Activated T-cell treated with anti-CD3 and anti-CD28 coated beads, Interleukin-2, amount 50 U/mL, for 4 hours (primary cell): ENCODE data around the gene STOM. TPM values are rescaled to one million over a fixed set of nuclear protein-coding genes. Genes with fewer than 3 reads are reported as not detected.

Source experiments
- ATAC-seq, 2 donors: fragments of 200-7000 bp; cut with Tn5 transposase; one replicate each; pipeline ENCODE4 v1.10.0; 2021
- DNase-seq: peaks from one replicate; pipeline ENCODE4 v3.0.0-alpha.2; 2020
- H3K27me3 Mint-ChIP-seq: one replicate; pipeline ENCODE4 v1.8.0; 2021; ENCODE audit warnings: low read depth, mixed read lengths
- H3K36me3 Mint-ChIP-seq: one replicate; pipeline ENCODE4 v1.8.0; 2022; ENCODE audit warnings: mixed read lengths; ENCODE audit not compliant: insufficient read depth
- H3K4me1 Mint-ChIP-seq: one replicate; pipeline ENCODE4 v1.8.0; 2021; ENCODE audit warnings: low read depth, mixed read lengths
- H3K4me3 Mint-ChIP-seq: one replicate; pipeline ENCODE4 v1.8.0; 2021; ENCODE audit warnings: mild to moderate bottlenecking, moderate library complexity, mixed read lengths
- H3K9me3 Mint-ChIP-seq: one replicate; pipeline ENCODE4 v1.8.0; 2021; ENCODE audit warnings: mixed read lengths
- total RNA-seq, 3 donors: library from RNA; stranded (reverse); gene quantifications; one replicate each; pipeline ENCODE4 v1.2.1, GENCODE V29; 2021

Gene STOM
- total RNA-seq, 3 donors from 2014 or later: 41.9 to 46.8 (median 46.7) TPM

DNA sequence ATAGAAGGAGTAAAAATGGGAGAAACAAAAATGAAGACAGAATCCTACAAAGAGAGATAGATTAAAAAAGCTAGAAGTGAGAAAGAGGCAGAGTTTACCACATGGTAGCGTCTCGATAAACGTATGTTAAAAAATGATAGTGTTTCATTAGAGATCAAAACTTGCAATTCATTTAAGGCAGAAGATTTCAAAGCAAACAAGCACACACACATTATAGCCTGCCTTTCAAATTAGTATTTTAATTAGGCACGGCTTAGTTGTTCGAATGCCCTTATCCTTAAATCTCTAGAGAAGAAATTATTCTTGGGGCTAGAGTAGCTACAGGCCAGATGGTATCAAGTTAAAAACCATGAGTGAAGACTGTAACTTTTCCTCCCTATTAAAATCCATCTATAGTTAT, 6.0 kb downstream of the STOM start:
- peaks cover 61% of the 10 kb centered on the region for H3K4me1 Mint-ChIP-seq
- H3K9me3 Mint-ChIP-seq: no peaks in the 10 kb centered on the region
- H3K4me3 Mint-ChIP-seq: no peak overlapping the region
- no peaks in the 10 kb centered on the region for H3K27me3 Mint-ChIP-seq
- no peaks in the 10 kb centered on the region for H3K36me3 Mint-ChIP-seq
- ATAC-seq: no peak
- DNase-seq: no peak

DNA sequence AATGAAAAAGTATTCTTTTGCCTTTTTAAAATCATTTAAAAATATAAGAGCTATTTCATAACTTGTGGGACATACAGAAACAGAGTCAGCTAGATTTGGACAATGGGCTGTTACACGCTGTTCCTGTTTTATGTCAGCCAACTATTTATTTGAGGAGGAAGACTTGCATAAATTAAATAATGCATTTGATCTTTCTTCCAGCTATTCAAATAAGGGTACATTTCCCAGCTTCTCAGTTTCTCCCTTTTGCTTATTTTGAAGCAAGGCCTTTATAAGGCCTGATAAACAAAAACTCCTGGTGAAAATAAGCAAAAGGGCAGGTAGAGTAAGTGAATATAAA, 6.5 kb downstream of the STOM start:
- Mint-ChIP-seq H3K36me3 (no peaks in the 10 kb centered on the region), H3K9me3 (no peaks in the 10 kb centered on the region), H3K27me3 (no peaks in the 10 kb centered on the region), H3K4me3 (no peak overlapping the region), H3K4me1 (peaks cover 63% of the 10 kb centered on the region)
- DNase-seq: no peak
- no peak for ATAC-seq

DNA sequence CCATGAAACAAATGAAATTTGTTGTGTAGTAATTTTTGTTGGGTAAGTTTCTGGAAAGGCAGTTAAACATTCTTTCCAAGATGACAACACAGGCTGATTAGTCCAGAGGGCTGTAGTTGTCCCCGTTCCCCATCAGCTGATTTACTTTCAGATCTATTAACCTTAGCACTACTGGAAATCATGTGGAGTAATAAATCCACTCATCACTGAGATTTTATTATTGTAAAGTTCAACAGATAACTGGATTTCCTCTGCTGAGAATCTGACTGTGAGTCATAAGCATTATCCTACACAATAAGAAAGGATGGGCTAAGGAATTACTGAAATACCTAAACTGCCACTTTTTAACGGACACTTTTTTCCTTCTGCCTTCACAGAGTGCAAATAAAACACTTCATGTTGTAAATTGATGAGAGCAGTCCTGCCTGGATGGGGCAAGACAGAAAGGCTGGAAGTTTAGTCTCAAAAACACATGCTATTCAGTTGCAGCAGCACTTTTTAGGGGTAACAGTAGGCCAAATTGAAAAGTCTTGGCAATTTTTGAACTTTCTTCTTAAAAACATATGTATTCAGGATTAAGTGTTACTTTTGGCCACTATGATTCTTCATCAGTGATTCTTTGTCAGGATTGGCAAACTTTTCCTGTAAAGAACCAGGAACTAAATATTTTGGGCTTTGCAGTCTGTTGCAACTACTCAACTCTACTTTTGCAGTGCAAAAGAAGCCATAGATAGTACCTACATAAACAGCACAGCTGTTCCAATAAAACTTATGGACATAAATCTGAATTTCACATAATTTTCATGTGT, 7.0 kb downstream of the STOM start:
- no peaks in the 10 kb centered on the region for H3K27me3 Mint-ChIP-seq
- no peak overlapping the region for H3K4me3 Mint-ChIP-seq
- peaks cover 64% of the 10 kb centered on the region for H3K4me1 Mint-ChIP-seq
- no peaks in the 10 kb centered on the region for H3K9me3 Mint-ChIP-seq
- H3K36me3 Mint-ChIP-seq: no peaks in the 10 kb centered on the region
- DNase-seq (no peak), ATAC-seq (no peak)

DNA sequence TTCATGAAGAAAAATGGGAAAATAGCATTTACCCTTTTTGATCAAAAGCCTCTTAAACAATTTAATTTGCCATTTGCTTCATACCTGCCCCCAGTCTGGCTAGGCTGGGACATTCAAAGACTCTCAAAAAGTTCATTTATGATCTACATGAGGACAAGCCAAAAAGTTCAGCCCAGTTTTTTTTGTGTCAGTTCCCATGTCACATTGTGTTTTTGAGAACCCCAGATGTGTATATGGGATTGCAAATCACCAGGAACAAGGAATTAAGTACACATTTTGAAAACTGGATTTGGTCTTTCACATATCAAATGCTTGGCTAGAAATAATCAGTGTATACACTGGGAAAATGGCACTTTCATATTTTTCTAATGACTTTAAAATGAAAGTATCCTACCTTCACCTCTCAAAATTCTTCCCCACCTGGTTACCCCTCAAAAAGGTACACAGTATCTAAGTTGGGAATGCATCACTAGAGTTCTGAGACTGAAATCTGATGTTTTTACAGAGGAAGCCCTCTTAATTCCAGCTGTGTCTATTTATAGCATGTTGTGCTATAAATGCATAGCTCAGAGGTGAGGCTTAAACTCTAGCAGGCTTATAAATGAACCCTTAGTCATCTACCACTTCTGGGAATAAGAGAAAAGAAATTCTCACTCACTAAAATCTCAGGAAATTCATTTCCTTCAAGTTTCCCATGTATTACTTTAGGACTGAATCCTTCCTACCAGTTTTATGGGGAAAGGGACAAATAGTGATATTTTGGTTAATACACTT, 9.3 kb downstream of the STOM start:
- ATAC-seq: no peak
- H3K9me3 Mint-ChIP-seq: no peaks in the 10 kb centered on the region
- peaks cover 65% of the 10 kb centered on the region for H3K4me1 Mint-ChIP-seq
- no peaks in the 10 kb centered on the region for H3K27me3 Mint-ChIP-seq
- no peak overlapping the region for H3K4me3 Mint-ChIP-seq
- H3K36me3 Mint-ChIP-seq: no peaks in the 10 kb centered on the region
- no peak for DNase-seq

GRCh38 chr9:121359351-121360294, 10.4 kb downstream of the STOM start:
- Mint-ChIP-seq H3K27me3 (no peaks in the 10 kb centered on the region), H3K36me3 (peaks cover 5% of the 10 kb centered on the region), H3K4me1 (peaks cover 61% of the 10 kb centered on the region), H3K4me3 (peak overlapping the region; percentile 54), H3K9me3 (no peaks in the 10 kb centered on the region)
- no peak for DNase-seq
- ATAC-seq: no peak

GRCh38 chr9:121358751-121359150, 11.3 kb downstream of the STOM start:
- Mint-ChIP-seq H3K9me3 (no peaks in the 10 kb centered on the region), H3K27me3 (no peaks in the 10 kb centered on the region), H3K4me1 (peaks cover 61% of the 10 kb centered on the region), H3K36me3 (peaks cover 9% of the 10 kb centered on the region), H3K4me3 (peak overlapping the region; percentile 54)
- ATAC-seq (no peak), DNase-seq (no peak)

DNA sequence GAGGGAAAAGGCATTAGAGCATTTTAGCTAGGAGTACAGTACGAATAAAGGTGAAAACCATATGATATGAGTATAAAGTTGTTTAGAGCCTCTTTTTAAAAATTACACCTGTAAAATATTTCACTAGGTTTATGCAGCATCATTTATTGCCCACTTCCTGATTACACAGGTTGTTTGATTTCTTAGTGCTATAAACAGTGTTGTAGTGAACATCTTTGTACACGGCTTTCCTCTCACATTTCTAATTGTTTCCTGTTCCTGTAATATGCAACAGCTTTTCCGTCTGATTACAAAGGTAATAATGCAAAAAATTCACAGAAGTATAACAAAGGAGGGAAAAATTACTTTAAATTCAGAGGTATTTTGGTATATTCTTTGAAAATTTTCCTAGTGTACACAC, 13.0 kb downstream of the STOM start:
- H3K36me3 Mint-ChIP-seq: peaks cover 19% of the 10 kb centered on the region
- no peak for ATAC-seq
- H3K4me1 Mint-ChIP-seq: peaks cover 62% of the 10 kb centered on the region
- peak overlapping the region; percentile 54 for H3K4me3 Mint-ChIP-seq
- H3K9me3 Mint-ChIP-seq: no peaks in the 10 kb centered on the region
- no peak for DNase-seq
- H3K27me3 Mint-ChIP-seq: no peaks in the 10 kb centered on the region

- DNase-seq (no peak), ATAC-seq (no peak)
- Mint-ChIP-seq H3K36me3 (peaks cover 29% of the 10 kb centered on the region), H3K9me3 (no peaks in the 10 kb centered on the region), H3K27me3 (no peaks in the 10 kb centered on the region), H3K4me3 (no peak overlapping the region), H3K4me1 (peaks cover 69% of the 10 kb centered on the region)
Observed at GRCh38 chr9:121354762-121355161, 15.3 kb downstream of the STOM start.

- H3K27me3 Mint-ChIP-seq: no peaks in the 10 kb centered on the region
- no peak for DNase-seq
- peak in 1 of 2 donors; percentile 10 for ATAC-seq
- peaks cover 64% of the 10 kb centered on the region for H3K4me1 Mint-ChIP-seq
- H3K9me3 Mint-ChIP-seq: no peaks in the 10 kb centered on the region
- peaks cover 33% of the 10 kb centered on the region for H3K36me3 Mint-ChIP-seq
- peak overlapping the region; percentile 1 for H3K4me3 Mint-ChIP-seq
Observed at GRCh38 chr9:121354141-121354540, 15.9 kb downstream of the STOM start.

DNA sequence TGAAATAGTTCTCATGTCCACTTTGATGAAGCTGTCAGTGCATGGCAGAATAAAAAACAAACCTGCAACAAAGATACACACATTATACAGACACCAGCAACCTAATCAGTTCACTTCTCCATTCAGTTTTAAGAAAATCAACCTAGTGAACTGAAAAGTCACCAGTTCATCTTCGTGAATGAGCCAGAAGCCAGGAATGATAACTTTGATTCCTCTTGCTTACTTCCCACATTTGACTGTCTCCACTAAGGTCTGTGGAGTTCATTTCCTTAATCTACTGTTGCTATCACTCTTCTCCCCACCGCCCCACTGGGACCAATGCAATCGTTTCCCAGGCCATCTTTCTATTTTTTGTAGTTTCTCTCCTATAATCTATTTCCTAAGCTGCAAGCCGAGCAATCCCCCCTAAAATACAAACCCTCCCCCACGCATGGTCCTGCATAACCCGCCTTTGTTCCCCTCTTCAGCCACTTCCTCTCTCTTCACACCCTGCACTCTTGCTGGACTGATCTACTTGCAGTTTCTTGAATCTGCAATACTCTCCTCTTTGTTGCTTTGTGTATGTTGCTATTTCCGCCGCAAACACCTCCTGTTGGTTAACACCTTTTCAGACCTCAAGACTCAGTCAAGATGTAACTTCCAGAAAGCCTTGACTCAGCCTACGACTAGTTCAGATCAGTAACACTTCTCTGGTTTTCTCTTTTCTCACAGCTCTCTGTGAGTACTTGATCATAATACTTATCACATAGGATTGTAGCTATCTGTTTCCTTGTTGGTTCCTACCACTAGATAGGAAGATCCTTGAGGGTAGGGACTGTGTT, 16.6 kb downstream of the STOM start:
- Mint-ChIP-seq H3K36me3 (peaks cover 40% of the 10 kb centered on the region), H3K9me3 (no peaks in the 10 kb centered on the region), H3K4me1 (peaks cover 57% of the 10 kb centered on the region), H3K27me3 (no peaks in the 10 kb centered on the region), H3K4me3 (peak overlapping the region; percentile 16)
- ATAC-seq (peak; percentile 95 to 97), DNase-seq (peak; percentile 16)

GRCh38 chr9:121350993-121351561, 19.0 kb downstream of the STOM start:
- Mint-ChIP-seq H3K27me3 (no peaks in the 10 kb centered on the region), H3K4me3 (no peak overlapping the region), H3K9me3 (no peaks in the 10 kb centered on the region), H3K4me1 (peaks cover 40% of the 10 kb centered on the region), H3K36me3 (peaks cover 50% of the 10 kb centered on the region)
- no peak for ATAC-seq
- no peak for DNase-seq

- H3K4me1 Mint-ChIP-seq: peaks cover 33% of the 10 kb centered on the region
Observed at GRCh38 chr9:121350036-121350435, 20.0 kb downstream of the STOM start.

GRCh38 chr9:121349009-121349408, 21.0 kb downstream of the STOM start:
- Mint-ChIP-seq H3K36me3 (peaks cover 50% of the 10 kb centered on the region), H3K4me3 (no peak overlapping the region), H3K4me1 (peaks cover 31% of the 10 kb centered on the region), H3K27me3 (no peaks in the 10 kb centered on the region), H3K9me3 (no peaks in the 10 kb centered on the region)
- DNase-seq (no peak), ATAC-seq (no peak)

More at GRCh38 chr9:121350036-121350435, 20.0 kb downstream of the STOM start:
- Mint-ChIP-seq H3K27me3 (no peaks in the 10 kb centered on the region), H3K9me3 (no peaks in the 10 kb centered on the region), H3K36me3 (peaks cover 51% of the 10 kb centered on the region), H3K4me3 (no peak overlapping the region)
- no peak for ATAC-seq
- no peak for DNase-seq
